ENCODE data around the gene OR2F1.

The OR2F1 gene

DNA sequence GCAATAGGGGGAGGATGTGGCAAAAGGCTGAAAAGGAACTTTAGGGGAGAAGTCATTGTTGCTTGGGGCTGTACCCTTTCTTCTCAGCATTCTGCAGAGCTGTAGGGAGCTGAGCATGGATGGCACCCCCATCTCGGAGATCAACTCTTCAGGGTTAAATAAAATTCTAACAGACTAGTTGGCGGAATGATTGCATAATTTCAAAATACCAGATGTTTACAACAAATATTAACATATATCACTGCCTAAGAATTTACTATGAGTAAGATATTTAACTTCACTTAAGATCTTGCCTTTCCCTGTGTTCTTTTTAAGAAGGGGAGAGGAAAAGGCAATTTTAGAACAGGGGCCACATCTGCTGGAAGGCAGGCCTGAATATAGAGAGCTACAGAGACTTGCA, 509 bp upstream of the OR2F1 start:
- no peak for DNase-seq

DNA sequence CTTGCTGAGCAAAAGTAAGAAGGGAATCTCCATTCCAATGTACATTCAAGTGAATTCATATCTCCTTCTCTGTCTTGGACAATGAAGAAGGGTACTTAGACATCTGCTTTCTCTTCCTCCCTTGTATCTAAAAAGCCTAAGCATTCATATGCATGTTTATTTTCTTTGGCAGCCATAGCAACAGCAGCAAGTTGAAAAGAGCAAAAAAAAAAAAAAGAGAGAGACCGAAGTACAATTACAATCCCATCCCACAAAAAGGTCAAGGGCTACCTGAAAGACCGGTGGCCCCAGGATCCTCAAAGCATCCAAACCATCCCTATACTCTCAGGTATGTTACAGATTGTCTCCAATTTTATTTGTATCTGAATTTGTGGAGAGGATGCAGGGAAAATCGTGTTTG, 4.1 kb downstream of the OR2F1 start:
- DNase-seq: no peak

DNA sequence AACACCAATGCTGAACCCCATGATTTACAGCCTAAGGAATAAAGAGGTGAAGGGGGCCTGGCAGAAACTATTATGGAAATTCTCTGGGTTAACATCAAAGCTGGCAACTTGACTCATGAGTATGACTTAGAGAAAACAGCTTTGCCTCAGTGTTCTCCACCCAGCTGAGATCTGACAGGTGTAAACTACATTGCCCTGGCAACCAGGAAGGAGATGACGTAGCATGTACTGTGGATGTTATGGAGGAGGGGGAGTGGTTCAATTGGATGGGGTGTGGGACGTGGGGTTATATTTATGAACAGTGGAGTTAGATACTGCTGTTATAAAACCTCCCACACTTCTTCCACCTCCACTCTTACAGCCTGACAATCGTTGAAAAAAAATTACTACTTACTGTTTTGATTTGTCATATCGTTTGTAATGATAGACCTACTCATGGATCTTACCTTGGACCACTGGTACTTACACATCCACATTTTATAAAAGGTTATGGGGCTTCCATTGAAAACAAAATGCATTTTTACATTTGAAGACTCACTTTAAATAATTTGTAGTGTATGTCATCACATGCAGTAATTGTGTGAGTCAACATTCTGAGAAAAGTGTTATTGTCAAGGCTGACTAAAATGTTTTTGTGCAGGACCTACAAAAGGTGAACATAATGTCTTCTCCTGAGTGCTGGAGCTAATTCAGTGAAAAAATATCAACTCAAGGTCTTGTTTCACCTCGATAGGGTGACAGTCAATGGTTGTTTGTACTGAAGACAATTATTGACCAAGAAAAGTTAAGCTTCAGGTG, 6.4 kb downstream of the OR2F1 start:
- no peak for DNase-seq

DNA sequence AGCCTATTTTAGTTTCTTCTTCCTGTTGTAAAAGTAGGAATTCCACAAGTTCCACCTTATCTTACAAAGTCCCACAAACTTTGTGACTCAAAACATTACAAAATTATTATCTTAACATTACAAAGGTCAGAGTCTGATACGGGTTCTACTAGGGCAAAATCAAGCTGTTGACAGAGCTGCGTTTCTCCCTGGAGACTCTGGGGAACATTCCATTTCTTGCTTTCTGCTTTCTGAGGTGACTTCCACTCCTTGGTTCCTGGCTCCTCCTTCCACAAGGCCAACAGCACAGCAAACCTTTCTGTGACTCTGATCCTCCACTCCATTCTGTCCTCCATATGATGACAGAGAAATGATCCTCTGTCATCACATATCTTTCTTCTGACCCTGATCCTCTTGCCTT, 10.6 kb downstream of the OR2F1 start:
- DNase-seq: no peak

DNA sequence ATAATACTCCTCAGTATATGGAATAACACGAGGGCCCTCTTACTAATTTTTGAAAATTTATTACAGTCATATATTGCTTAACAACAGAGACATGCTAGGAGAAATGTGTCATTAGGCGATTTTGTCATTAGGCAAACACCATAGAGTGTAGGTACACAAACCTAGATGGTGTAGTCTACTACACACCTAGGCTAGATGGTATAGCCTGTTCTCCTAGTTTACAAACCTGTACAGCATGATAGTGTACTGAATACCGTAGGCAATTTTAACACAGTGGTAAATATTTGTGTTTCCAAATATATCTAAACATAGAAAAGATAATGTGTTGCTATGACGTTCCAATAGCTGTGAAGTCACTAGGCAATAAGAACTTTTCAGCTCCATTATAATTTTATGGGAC, 12.8 kb downstream of the OR2F1 start:
- DNase-seq: no peak

DNA sequence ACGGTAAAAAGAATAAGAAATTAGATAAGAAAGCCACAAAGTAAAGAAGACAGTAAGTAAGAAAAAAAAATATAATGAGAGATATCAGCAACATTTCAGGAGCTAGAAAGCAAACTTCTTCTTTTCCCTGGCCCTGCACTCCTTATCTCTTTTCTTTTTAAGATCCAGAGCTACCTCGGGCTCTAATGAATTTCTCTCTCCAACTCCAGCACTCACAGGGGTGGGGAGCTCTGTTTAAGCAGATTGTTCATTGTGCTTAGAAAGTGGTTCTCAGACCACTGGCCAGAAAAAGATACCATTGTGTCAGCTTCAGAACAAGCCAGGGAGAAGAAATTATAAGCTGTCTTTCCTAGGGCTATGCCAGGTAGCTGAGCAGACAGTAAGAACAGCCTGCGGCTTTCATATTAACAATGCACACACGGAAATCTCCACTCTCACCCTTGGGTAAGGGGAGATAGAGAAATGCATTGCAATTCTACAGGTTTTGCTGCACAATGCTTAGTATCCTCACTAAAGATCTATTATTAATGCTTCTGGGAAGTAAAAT, 19.3 kb downstream of the OR2F1 start:
- DNase-seq: no peak

DNA sequence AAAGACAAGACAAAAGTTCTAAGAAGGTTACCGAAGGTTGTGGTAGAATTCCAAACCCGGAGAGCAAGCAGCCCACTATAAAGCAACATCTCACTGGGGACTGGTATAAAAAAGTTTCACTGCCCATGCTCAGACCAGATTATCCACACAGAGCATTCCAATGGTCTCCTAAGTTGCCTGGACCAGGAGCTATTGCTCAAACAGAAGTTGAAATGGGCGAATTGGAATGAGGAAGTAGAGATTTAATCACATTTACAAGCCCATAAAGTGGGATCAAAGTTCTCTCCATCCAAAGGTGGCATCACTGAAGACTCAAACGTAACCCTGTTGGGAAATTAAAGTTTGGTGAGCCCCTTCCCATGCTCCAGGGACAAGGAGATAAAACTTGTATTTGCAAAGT, 19.8 kb downstream of the OR2F1 start:
- no peak for DNase-seq

DNA sequence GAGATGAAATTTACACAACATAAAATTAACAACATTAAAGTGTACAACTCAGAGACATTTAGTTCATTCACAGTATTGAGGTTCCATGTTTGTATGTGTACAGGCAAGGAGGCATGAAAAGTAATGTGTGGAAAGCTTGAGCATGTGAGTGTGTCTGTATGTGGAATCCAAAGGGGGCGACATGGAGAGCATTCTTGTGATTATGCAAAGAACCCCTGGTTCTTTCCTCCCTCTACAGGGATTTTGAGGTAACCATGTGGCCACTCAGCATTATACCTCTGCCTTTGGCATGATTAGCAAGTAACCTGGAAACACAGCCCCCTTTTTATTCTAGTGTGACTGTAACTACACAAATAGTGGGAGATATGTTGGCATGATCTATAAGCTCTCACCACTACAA, 21.0 kb downstream of the OR2F1 start:
- DNase-seq: no peak

DNA sequence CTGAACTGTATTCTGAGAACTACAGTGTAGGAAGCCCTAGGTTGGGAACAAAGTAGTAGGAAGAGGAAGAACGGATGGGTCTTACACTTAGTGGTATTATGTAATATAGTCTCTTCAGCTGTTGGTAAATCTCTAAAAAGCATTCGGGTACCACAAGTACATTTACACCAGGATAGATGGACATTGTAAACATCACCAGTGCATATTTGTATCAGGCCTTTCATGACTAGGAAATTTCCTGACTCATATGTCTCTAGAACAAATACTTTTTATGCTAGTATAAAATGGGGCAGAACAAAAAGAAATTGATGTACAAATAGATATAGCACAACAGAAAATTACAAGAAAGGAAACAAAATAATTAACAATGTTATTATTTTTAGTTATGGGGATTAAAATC, 23.9 kb downstream of the OR2F1 start:
- DNase-seq: no peak

DNA sequence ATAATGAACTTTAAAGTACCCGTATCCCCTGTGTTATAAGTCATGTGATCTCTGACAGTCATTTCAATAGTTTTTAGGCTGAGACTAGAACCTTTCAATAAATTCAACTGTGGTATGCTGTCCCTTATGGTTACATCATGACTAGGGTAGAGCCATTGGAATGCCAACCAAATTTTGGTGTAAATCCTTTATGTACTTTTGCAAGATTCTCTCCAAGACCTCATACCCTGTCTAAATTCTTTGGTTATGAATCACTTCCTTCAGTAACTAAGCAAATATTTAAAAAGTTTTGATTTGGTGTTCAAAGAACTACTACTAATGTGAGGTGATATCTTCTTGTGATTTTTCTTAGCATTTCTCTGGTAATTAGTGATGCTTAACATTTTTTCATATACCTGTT, 24.7 kb downstream of the OR2F1 start:
- no peak for DNase-seq

DNA sequence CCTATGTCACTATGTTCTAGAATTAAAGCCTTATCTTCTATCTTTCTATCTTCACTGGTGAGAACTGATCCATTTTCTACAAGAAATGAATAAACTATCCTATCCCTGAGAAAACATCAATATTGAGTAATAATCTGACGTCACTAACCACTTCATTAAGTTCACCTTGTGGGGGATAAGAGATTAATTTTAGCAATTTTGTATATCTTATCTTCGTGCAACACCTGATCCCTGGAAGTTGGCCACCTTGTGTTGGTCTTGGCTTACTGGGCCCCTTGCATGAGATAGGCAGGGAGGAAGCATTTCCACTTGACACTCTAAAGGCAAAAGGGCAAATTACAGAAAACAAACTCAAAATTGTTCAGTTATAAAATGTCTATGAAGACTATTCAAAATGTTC, 25.4 kb downstream of the OR2F1 start:
- no peak for DNase-seq

DNA sequence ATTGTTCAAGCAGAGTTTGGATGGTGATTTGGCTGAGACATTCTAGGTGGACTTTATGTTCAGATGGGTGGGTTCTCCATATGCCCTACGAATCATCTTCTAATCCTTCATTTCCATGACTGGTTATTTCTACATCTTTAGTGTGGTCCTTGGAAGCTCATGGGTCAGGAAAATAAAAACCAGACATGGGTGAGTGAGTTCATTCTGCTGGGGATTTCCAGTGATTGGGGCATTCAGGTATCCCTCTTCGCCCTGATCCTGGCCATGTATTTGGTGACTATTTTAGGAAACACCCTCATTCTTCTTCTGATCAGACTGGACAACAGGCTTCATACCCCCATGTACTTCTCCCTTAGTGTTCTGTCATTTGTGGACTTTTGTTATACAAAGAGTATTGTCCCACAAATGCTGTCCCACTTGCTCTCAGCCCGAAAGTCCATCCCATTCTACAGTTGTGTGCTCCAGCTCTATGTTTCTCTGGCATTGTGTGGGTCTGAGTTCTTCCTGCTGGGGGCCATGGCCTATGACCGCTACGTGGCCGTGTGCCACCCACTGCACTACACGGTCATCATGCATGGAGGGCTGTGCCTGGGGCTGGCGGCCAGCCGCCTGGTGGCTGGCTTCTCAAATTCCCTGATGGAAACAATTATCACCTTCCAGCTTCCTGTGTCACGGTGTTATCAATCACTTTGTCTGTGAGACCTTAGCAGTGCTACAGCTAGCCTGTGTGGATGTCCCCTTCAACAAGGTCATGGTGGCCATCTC, 26.3 kb downstream of the OR2F1 start:
- no peak for DNase-seq

DNA sequence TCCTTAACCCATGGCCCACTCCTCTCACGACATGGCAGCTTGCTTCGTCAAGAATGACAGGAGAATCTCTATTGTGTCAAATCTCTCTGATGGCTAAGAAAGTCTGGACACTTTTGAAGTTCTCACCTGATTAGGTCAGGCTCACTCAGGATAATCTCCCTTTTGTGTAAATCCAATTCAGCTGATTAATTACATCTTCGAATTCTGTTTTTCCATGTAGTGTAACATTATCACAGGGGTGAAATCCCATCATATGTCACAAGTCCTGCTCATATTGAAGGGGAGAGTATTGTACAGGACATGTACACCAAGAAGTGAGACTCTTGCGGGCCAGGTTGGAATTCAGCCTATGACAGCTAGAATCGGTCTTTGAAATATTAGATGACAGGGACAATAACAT, 29.3 kb downstream of the OR2F1 start:
- no peak for DNase-seq

DNA sequence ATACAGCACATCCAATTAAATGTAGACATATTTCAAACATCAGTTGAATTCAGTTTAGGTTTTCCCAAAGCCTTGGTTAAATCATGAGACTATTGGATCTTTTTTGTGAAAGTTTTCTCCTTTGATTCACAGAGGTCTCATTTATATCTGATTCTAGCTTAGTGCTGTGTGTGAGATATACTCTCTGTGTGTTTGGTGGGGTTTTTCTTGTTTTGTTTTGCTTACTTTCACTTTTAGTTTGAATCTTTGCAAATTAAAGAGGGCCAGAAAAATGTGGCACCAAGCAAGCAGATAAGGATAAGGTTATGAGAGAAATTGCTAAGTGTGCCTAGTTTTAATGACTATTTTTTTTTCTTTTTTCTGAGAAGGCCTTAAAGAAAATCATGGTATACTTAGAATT, 32.9 kb downstream of the OR2F1 start:
- DNase-seq: no peak

DNA sequence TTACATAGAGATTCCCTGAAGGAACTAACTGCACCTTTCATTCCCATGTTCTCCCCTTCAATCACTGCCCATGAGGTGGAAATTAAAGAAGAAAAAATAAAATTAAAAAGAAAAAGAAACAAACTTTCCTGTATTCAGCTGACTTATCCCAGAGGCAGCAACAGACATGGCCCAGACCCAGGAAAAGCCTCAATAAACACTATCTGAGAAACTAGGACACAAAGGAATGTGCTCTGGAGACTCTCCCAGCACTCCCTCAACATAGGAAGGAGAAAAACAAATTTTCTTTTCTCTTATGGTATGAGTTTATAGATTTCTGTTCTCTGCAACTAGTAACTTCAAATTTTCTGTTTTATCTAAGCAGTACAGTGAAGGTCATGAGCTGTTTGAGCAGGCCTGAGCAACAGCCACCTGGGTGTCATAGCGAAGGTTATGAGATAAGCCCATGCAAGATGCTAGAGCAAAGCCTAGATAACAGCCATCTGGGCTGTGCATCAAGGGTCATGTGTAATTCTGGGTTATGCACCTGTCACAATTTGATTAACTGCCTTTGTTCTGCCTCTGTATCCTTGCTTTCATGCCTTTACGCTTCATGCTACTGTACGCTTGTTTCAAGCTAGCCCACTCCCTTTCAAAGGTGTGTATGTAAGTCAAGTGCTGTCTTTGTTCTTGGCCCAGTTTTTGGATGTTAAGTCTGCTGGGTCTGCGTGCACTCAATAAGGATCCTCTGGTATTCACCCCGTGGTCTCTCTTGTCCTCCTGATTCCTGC, 34.5 kb downstream of the OR2F1 start:
- no peak for DNase-seq

DNA sequence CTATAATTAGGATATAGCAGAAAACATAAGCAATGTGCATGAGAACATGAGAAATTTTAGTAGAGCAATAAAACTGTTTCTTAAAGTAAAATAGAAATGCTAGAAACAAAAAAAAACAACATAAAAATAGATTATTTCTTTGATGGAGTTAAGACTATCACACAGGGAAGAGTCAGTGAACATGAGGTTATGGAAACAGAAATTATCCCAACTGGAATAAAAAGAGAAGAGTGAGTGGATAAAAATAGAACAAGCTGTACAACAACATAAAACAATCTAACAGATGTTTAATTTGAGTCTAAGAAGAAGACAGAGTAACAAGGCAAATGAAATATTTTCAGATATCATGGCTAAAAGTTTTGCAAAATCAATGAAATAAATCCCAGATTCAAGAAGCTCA, 38.0 kb downstream of the OR2F1 start:
- DNase-seq: no peak

DNA sequence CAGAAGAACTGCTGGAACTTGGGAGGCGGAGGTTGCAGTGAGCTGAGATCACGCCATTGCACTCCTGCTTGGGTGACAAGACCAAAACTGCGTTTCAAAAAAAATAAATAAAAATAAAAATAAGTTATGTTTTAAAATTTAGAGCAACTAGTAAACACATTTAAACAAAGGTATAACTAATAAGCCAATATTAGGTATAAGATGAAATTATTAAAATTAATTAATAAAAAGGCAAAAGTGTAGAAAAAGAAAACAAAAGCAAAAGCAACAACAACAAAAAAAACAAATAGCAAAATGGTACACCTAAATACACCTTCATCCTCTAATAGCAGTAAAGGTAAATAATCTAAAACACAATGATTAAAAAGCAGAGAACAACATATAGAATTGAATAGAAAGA, 39.3 kb downstream of the OR2F1 start:
- no peak for DNase-seq

DNA sequence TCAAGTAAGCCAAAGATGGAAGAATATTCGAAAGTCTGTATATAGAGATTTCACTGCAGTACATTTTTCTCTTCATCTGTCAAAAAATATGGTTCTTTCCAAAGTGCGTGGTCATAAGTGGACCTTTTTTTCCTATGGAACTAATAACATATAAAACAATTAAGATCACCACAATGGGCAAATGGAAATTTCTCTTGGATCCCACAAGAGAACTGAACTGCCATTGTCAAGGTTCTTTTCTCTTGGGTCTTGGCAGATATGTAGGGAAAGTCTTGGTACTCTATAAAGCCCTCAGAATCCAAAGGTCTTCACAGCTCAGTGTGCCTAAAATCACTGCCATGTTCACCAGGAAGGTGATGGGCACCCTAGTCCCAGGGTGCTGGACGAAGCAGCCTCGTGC, 45.4 kb downstream of the OR2F1 start, which contains the start of gene OR6B1:
Gene OR6B1 (plus strand): TSS at position 301 of the 400 bp plus-strand sequence. CDS start 3,677 bp downstream, outside the sequence.
- no peak for DNase-seq

DNA sequence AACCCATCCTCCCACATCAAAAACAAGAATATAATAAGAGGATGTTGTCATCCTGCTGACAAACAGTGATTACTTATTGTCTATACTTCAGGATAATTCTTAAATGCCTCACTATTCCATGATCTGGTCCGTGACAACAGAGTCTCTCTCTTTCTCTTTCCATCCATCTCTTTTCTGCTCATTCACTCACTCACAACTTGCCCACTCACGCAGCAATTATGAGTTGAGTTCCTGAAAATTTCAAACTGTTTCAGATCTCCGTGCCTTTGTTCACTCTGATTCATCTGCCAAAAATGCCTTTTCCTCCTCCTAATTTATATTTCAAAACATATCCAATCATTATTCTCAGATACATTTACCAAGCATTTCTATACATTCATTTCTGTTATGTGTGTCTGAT, 46.9 kb downstream of the OR2F1 start:
- no peak for DNase-seq

DNA sequence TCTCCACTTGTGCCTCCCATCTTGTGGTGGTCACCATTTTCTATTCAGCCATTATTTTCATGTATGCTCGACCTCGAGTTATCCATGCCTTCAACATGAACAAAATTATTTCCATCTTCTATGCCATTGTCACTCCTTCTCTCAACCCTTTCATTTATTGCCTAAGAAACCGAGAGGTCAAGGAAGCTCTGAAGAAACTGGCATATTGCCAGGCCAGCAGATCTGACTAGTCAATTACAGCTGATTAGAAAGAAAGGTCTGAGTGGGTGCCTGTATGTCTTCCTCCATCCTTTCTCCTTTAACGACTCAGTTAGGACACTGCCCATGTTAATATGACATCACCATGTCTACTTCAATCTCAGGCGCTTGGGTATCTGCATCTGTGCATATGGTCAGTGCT, 50.1 kb downstream of the OR2F1 start:
- no peak for DNase-seq

DNA sequence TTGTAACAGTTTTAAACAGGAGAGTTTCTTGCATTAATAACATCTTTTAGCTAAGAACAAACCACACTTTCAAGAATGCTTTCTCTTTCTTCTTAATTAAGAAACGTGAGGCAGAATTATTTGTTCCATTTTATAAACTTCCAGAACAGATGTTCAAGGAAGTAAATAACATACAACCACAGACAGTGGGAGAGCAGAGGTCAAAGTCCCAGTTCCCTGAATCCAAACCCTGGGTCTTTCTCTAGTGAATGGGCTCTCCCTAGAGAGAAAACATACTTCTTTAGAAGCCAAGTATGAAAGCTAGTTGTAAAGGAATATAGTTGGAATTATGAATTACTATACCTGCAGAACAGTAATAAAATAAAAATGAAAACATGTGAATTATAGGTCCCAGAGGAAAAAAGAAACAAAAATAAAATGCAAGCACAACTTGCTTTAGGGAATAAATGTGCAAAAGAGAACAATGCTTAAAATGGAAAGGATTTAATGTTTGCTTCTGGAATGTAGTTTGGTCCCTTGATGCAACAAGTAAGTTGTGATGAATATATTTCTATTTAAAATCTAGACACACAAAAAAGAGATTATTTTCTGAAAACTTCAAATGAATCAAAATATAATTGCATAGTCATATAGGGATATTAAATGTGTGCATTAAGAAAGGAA, 51.5 kb downstream of the OR2F1 start:
- DNase-seq: no peak

DNA sequence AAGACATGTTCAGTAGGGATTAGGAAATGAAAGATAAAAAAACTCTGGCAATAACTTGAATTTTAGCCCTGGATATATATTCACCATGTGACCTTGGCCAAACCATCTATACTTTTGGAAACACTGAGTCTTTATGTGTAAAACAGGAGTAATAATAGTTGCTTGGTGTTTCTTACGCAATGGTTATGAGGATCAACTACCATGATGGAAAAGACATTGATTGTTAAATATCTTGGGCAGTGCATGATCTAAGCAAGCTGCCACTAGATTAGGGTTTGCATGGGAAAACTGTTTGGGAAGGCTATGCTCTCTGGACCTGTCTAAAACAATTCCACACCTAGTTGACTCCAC, 52.0 kb downstream of the OR2F1 start:
- no peak for DNase-seq

DNA sequence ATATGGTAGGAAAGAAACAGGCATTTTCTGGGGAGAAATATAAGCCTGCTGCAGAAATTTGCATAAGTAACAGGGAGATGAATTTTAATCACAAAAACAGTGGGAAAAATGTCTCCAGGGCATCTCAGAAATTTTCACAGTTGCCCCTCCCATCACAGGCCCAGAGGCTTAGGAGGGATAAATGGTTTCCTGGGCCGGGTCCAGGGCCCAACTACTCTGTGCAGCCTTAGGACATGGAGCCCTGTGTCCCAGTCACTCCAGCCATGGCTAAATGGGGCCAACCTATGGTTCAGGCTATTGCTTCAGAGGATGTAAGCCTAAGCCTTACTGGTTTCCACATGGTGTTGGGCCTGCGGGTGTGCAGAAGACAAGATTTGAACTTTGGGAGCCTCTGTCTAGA, 54.7 kb downstream of the OR2F1 start:
- no peak for DNase-seq
